C4-2B (cell line): ENCODE results near the gene AEBP1.

Source experiments
- CTCF ChIP-seq: fragments of 450-650 bp; conservative IDR thresholded peaks from 2 replicates; pipeline ENCODE4 v1.5.1; 2017; ENCODE audit warnings: mild to moderate bottlenecking
- ZFX ChIP-seq: fragments of 450-650 bp; IDR thresholded peaks from 2 replicates; pipeline ENCODE4 v1.6.1; 2017

GRCh38 chr7:44161371-44161770, 57.2 kb downstream of the AEBP1 start:
- TF ChIP-seq CTCF: no peak
- TF ChIP-seq ZFX: no peak
